ENCODE results near the gene KLF15.

- TF ChIP-seq GATA3 (IDR thresholded peaks at IDR 0.05; ENCODE audit: low read depth, low read length) (no peak), GATA2 (IDR thresholded peaks at IDR 0.05; ENCODE audit: low read depth, low read length) (no peak)
These were observed 34.8 kb downstream of the KLF15 start for GRCh38 chr3:126322181-126322967.
